ENCODE results near the gene VCL.

GRCh38 chr10:74058071-74058470 is 60.2 kb downstream of the VCL start:
- TF ChIP-seq POLR2A (IDR thresholded peaks at IDR 0.05) = no peak
- no peak for TF ChIP-seq CTCF (IDR thresholded peaks at IDR 0.05)
